GM18526 (cell line): ENCODE measurements around the gene CRLF2.

ENCODE experiments used
- POLR2A ChIP-seq: IDR thresholded peaks from 3 replicates; pipeline ENCODE4 v1.6.1; 2011; ENCODE audit not compliant: insufficient read length; ENCODE audit errors: extremely low read depth

The CRLF2 gene

GRCh38 chrX:1218286-1218685 is 5.8 kb upstream of the CRLF2 start:
- TF ChIP-seq POLR2A, result no peak

GRCh38 chrX:1215123-1215823 is 2.8 kb upstream of the CRLF2 start:
- TF ChIP-seq POLR2A, result no peak

GRCh38 chrX:1213971-1214370 is 1.5 kb upstream of the CRLF2 start:
- no peak for TF ChIP-seq POLR2A

- TF ChIP-seq POLR2A, result no peak
These were observed 1.6 kb downstream of the CRLF2 start for GRCh38 chrX:1210844-1211243.

DNA sequence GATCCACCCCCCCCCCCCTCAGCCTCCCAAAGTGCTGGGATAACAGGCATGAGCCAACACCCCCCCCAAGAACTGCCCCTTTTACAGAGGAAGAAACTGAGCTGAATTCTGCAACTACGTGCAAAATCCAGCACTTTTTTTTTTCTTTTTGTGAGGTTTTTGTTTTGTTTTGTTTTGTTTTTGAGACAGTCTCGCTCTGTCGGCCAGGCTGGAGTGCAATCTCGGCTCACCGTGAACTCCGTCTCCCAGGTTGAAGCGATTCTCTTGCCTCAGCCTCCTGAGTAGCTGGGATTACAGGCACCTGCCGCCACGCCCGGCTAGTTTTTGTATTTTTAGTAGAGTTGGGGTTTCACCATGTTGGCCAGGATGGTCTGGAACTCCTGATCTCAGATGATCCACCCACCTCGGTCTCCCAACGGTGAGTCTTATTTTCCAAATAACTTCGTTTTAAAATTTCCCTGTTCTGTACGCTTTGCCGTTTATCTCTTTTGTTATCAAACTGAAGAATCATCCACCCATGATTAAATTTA is 4.9 kb downstream of the CRLF2 start:
- no peak for TF ChIP-seq POLR2A

- TF ChIP-seq POLR2A, result no peak
These were observed 6.5 kb downstream of the CRLF2 start for GRCh38 chrX:1205681-1206611.

DNA sequence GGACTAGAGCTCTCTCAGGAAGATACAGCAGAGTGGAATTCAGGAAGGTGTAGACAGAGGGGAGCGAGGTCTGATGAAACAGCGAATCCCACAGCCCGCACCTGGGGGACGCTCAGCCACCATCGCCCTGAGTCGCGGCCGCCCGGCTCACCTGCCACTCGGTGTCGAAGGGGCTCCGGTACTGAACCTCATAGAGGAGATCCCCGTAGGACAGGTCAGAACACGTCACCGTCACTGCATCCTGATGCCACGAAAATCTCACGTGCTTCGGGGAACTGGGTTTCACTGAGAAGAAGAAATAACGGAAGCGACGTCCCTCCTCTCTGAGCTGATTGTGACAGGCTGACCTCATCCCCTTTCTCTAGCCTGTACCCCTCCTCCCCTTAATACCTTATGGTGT is 10.2 kb downstream of the CRLF2 start:
- TF ChIP-seq POLR2A, result no peak

DNA sequence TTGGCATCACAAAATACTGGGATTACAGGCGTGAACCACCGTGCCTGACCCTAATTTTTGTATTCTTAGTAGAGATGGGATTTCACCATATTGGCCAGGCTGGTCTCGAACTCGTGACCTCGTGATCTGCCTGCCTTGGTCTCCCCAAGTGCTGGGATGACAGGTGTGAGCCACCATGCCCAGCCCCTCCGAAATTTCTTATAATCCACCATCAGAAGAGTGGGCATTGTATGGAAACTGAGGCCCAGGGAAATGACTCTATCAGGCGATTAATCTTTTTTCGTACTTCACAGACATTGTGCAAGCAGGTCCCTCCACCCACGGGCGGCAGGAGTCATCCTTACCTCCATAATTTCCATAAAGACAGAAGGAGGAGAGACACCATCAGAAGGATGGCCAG is 16.0 kb downstream of the CRLF2 start:
- no peak for TF ChIP-seq POLR2A

- TF ChIP-seq POLR2A, result no peak
These were observed 21.8 kb downstream of the CRLF2 start for GRCh38 chrX:1190596-1191145.

- no peak for TF ChIP-seq POLR2A
These were observed 26.9 kb downstream of the CRLF2 start for GRCh38 chrX:1185561-1185960.

DNA sequence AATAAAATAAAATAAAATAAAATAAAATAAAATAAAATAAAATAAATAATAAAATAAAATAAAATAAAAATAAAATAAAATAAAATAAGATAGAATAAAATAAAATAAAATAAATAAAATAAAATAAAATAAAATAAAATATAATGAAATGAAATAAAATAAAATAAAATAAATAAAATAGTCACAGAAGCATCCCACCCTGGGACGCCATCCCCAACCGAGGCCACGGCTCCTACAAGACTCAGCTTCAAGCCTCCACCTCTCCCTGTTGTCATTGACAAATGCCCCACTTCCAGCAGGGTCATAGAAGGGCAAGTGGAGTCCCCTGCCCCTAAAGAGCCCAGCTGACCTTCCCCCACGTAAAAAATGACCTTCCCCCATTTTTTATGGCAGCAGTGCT is 30.2 kb downstream of the CRLF2 start:
- no peak for TF ChIP-seq POLR2A

DNA sequence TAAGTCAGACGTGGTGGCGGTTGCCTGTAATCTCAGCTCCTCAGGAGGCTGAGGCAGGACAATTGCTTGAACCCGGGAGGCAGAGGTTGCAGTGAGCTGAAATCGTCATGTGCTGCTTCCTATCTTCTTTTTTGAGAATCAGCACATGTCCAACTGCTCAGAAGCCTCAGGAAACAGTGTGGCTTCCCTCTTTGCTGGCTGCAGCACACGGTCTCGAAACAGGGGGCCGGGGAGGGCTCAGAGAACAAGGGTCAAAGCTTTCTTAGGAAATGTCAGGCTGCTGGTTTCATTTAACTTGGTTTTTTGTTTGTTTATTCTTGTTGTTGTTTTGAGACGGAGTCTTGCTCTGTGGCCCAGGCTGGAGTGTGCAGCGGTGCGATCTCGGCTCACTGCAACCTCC is 31.3 kb downstream of the CRLF2 start:
- TF ChIP-seq POLR2A, result no peak

DNA sequence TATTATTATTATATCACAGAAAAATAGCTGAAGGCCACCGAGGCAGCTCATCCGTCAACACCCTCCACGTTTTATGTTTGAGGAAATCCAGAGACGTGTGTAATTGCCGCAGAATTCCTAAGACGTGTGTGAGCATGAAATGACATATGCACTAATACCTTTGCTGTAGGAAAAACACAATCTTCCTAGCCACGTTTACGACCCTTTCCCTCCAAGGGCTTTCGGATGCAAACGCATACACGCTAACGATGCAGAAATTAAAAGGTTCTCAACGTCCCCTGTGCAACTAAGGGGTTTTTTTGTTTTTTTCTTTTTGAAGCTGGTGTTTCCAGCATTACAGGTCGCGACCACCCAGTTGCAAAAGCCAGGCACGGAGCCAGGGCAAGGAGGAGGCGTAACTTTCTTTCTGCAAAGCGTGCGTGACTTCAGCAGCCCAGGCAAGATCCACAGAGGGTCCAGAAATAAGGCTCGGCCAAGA is 33.8 kb downstream of the CRLF2 start:
- no peak for TF ChIP-seq POLR2A

DNA sequence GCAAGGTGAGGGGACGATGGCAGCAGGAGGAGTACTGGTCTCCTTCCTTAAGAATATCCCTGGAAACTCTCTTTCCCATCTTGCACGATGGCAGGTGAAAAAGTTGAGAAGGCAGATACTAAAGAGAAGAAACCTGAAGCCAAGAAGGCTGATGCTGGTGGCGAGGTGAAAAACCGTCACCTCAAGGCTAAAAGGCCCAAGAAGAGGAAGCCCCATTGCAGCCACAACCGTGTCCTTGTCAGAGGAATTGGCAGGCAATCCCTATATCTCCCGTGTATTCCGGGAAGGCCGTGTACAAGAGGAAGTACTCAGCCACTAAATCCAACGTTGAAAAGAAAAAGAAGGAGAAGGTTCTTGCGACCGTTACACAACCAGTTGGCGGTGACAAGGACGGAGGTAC is 40.0 kb downstream of the CRLF2 start:
- TF ChIP-seq POLR2A, result no peak

DNA sequence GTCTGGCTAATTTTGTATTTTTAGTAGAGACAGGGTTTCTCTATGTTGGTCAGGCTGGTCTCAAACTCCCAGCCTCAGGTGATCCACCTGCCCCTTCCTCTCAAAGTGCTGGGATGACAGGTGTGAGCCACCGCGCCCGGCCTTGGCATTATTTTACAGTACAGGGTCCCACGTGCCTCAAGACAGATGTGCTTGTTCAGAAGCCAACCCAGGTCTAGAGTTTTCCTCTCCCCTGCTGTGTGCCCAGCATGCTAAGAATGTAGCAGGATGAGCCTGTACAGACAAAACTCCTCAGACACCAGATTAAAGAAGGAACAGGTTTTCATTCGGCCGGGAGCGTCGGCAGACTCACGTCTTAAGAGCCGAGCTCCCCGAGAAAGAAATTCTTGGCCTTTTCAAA is 42.2 kb downstream of the CRLF2 start:
- no peak for TF ChIP-seq POLR2A

DNA sequence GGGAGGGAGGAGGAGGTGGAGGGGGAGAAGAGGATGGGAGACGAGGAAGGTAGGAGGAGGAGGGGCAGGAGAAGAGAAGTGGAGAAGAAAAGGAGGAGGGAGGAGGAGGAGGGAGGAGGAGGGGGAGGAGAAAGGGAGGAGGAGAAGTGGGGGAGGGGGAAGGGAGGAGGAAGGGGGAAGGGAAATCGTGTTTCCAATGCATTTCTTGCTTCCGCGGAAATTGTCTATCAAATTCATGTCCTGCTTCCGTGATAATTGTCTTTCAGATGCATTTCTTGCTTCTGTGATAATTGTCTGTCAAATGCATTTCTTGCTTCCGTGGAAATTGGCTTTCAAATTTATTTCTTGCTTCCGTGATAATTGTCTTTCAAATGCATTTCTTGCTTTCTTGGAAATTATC is 43.3 kb downstream of the CRLF2 start:
- TF ChIP-seq POLR2A, result no peak

DNA sequence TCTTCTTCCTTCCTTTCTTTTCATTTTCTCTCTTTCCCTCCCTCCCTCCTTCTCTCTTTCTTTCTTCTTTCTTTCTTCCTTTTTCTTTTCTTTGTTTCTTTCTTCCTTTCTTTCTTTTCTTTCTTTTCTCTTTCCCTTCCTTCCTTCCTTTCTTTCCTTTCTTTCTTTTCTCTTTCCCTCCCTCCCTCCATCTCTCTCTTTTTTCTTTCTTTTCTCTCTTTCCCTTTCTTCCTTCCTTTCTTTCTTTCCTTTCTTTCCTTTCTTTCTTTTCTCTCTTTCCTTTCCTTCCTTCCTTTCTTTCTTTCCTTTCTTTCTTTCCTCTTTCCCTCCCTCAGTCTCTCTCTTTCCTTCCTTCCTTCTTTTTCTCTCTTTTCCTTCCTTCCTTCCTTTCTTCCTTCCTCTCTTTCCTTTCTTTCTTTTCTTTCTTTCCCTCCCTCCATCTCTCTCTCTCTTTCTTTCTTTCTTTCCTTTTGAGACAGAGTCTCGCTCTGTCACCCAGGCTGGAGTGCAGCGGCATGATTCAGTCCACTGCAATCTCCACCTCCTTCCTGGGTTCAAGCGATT is 44.4 kb downstream of the CRLF2 start:
- TF ChIP-seq POLR2A, result no peak
